Activated CD4-positive, alpha-beta T cell treated with anti-CD3 and anti-CD28 coated beads, Interleukin-2, amount 50 U/mL, for 48 hours (primary cell): ENCODE results near the gene GOT2.
"Not testable (repeated sequence)": the region's sequence is repeated elsewhere in the genome, so short reads cannot be mapped to it uniquely, and the experiment has no call there.

Experiments used
- DNase-seq, 2 experiments: peaks; one replicate each; pipeline ENCODE4 v3.0.0-alpha.2; 2020

The GOT2 gene

DNA sequence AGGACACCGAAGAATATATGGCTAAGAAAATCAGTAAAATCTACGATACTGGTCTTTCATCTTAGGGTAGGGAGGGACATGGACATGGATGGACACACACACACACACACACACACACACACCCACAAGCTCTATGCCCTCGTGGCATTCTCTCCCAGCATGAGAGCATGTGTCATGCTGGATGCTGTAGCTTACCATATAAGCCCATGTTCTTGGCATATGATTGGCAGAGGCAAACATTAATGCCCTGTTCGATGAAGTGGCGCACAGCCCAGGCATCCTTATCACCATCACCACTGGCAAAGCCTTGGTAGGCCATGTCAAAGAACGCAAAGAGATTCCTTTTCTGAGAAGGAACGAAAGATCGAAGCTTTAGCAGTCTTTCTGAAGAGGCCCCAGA, 17.6 kb downstream of the GOT2 start:
- no peak for DNase-seq

DNA sequence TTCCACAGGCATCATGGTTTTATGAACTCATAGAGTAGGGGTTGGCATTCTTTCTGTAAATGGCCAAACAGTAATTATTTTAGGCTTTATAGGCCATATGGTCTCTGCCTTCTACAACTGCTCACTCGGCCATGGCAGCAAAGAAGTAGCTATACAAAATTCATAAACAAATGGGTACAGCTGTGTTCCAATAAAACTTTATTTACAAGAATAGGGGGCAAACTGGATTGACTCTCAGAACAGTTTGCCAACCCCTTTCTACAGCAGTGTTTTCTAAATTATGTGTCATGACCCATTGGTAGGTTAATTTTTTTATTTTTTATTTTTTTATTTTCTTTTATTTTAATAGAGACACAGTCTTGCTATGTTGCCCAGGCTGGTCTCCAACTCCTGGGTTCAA, 20.4 kb downstream of the GOT2 start:
- no peak for DNase-seq

DNA sequence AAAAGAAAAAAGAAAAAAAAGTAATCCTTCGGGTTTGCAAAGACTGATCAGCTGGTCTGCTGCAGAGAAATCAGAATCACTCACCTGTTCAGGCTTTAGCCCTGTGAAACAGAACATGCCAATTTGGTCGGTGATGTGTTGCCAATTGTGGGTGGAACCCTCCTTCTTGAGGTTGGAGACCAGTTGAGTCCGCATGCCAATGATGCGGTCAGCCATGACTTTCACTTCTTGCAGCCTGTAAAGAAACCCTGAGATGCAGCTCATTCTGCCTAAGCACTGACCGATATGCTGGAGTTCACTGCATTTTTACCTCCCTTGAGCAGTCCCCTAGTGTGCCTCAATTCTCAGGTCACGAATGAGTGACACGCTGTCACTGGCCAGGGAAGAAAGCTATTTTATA, 24.8 kb downstream of the GOT2 start:
- no peak for DNase-seq

DNA sequence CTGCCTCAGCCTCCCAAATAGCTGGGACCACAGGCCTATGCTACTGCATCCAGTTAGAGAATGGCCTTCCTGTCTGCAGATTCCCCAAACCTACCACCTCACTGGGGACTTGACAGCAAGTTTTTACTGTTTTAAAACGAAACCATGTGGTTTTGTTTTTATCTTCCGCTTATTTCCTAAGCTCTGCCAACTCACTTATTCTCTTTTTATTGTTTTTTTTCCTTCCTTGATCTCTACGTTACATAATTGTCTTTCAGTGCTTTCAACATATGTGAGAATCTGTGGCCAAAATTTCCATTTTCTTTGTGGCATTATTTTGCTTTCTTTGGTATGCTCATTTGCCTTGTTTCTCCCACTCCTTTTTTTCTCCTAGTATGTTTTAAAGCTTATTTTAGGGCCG, 35.0 kb downstream of the GOT2 start:
- no peak for DNase-seq

DNA sequence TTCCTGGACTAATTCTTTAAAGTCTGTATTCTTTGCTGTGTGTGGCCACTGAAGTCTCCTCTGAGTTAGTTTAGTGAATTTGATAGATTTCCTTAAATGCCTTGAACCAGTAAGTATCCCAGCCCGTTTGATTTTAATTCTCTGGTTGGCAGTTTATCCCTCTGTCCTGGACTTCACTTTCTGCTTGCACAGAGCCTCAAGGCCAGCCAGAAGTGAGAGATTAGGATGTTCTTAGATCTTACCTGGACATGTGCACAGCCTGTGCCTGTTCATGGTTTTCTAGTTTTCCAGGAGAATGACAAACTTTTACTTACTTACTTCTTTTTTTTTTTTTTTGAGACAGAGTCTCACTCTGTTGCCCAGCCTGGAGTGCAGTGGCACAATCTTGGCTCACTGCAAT, 38.7 kb downstream of the GOT2 start:
- DNase-seq, result no peak

DNA sequence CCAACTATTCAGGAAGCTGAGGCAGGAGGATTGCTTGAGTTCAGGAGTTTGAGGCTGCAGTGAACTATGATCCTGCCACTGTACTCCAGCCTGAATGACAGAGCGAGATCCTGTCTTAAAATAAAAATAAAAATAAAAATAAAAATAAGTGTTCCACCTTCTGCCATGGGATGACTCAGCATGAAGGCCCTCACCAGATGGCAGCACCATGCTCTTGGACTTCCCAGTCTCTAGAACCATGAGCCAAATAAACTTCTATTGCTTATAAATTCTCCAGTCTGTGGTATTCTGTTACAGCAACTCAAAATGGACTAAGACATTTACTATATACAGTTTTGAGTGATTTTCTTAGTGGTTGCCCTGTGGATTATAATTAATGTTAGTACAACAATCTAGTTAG, 41.7 kb downstream of the GOT2 start:
- DNase-seq, result no peak

DNA sequence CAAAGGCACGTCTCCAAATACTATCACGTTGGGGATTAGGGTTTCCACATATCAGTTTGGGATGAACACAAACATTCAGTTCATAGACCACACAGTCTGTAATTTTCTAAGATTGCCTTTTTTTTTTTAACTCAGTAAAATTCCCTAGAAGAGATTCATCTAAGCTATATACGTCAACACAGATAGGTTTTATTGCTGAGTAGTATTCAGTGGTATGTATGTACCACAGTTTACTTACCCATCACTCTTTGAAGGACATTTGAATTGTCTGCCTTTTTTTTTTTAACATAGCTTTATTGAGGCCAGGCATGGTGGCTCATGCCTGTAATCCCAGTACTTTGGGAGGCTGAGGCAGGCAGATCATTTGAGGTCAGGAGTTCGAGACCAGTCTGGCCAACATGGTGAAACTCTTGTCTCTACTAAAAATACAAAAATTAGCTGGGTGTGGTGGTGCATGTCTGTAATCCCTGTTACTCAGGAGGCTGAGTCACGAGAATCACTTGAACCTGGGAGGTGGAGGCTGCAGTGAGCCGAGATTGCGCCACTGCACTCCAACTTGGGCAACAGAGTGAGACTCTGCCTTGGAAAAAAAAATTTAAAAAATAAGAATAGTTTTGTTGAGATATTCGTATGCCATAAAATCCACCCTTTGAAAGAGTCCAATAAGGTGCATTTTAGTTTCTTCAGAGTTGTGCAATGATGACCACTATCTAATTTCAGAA, 47.0 kb downstream of the GOT2 start:
- not testable (repeated sequence) for DNase-seq

DNA sequence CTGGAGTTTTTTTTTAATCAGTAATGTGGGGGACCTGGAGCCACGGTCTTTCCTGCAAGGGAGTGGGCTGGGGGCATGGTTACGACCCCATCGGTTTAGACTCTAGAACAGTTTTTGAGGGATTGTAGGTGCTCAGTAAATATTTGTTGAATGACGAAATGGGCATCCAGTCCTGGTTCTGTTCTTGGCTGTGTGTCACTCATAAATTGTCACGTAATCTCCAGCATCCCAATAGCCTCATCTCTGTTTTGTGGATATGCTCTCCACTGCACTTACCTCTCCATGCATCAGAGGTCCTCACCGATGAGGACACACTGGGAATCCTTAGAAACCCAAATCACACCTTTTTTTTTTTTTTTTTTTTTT, 49.0 kb downstream of the GOT2 start:
- DNase-seq, result no peak

DNA sequence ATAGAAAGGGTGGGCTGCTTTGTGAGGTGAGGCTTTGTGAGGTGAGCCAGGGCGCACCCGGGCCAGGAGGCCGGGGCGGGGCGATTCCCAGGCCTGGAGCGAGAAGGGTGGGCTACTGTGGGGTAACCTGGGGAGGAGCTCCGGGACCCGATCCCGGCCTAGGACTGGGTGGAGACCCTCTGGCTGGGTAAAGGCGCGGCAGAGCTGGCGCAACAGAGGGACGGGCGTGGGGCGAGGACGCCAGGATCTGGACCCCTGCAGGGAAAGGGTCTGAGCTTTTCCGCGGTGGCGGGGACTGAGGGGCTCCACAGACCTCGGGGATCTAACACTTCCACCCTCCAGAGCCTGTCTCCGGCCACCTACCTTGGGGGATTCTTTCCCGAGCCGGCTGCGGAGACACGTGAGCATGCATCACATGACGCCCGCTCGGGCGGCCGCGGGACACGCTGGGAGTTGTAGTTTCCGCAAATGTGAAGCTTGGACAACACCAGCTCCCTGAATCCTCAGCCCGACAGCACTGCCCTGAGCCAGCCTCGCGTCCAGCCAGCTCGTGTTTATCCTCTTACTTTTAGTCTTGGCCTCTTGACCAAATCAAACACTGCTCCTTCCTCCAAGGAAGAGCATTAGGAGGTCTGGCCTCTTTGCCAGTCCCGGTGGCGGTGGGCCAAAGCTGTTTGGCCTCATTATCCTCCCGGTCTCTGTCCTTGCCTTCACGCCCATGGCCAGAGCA, 49.6 kb downstream of the GOT2 start, which contains the start of gene SLC38A7:
Gene SLC38A7 (minus strand): TSS at position 417 of the 730 bp plus-strand sequence. CDS start 4,644 bp downstream, outside the sequence.
- DNase-seq, result peak; percentile 76 to 82

DNA sequence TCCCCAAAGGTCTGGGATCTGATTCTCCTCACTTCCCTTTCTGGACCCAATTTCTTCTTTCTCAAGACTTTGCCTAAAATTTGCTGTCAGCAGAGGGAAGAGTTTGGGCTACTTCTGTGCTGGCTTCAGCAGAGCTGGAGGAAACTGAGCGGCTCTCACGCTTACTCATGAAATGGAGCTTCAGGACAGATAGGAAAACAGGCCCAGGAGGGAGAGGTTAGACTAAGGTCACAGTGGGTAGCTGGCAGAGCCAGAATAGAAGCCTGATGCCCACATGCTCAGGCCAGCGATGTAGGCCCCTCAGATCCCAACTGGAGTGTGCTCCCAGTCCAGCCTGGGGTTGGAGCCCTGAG, 50.1 kb downstream of the GOT2 start:
- no peak for DNase-seq

DNA sequence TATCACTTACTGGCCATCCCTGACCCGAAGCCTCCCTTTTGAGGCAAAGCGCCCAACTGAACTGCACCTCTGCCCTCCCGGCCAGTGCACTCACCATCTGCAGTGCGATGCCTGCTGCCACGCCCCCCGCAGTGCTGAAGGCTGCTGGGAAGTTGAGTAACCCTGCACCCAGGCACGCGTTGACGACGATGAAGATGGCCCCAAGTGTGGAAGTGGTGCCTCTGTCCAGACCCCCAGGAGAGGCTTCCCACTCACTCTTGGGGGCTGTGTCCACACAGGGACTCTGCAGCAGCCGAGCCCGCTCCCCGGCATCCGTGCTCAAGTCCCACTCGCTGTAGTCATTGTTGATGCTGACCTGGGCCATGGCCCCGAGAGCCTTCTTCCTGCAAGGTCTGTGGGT, 54.4 kb downstream of the GOT2 start:
- DNase-seq, result no peak

DNA sequence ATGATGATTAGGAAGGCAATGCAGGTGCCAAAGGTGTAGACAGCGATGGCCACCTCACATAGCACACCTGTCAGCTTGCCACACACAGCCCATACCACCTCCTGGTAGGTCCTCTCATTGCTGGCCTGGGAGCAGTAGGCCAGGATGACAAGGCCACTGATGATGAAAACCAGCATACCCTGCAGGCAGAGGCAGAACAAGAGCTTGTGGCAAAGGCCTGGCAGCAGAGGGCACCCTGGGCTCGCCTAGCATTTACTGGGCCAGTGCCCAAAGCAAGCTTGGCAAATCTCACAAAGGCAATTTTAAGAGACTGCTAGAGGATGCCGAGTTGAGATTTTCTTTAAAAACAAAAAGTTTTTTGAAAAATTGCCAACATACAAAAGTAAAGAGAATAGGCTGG, 55.4 kb downstream of the GOT2 start:
- DNase-seq, result peak in 1 of 2 experiments; percentile 10

DNA sequence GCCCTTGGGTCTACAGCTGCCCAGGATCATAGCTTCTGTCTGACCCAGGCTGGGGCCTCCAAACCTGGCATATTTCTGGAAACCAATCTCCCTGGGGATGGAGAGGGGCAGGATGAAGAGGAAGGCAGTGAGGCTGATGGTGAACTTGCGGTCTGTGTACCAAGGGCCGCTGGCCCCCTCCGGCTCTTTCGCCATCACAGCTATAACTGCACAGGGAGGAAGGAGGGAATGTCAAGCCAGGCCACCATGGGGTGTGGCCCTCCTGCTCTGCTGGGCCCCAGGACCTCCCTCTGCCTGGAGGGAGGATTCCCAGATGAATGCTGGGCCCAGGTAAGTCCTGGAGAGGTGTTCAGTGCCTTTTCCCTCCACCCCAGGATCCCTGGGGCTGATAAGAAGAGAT, 55.8 kb downstream of the GOT2 start:
- no peak for DNase-seq

DNA sequence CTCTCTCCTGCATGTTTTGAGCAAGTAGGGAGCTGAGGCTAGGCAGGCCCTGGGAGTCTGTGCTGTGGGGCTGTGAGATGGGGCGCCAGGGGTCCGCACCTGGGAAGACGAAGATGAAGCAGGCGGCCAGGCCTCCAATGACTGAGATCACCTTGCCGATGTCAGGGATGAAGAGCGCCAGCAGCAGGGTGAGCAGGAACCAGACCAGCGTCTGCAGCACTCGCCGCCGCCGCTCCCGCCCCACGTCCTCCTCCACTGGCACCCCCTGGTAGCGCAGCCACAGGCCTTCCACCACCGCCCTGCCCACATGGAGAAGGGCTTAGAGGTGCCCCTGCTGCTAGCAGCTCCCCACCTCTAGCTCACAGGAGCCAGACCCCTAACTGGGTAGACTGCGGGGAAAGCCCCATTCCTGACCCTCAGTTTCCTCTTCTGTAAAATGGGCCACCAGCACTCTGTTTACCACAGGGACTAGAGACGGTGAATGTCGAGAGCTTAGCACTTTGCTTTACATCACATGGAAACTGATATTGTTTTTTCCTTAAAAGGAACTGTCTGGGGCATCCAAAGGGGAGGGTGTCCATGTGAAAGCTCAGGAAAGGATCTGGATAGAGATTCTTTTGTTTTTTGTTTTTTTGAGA, 63.1 kb downstream of the GOT2 start:
- no peak for DNase-seq

DNA sequence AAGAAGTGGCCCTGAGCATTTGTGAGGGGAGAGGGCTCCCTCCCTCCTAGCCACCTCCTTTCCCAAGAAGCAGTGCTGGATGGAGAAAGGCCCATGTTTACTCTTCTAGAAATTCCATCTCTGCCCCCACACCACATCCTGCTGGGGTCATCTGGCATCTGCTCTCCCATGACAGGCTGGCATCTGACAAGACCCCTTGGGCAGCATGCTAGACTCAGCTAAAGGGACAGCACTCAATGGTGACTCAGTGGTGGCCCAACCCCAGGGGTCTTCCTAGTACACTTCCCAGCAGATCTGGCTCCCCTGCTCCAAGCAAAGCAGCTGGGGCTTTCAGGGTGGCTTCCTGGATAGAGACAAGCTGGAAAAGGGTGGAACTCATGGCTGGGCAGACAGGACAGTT, 63.9 kb downstream of the GOT2 start:
- DNase-seq, result no peak

DNA sequence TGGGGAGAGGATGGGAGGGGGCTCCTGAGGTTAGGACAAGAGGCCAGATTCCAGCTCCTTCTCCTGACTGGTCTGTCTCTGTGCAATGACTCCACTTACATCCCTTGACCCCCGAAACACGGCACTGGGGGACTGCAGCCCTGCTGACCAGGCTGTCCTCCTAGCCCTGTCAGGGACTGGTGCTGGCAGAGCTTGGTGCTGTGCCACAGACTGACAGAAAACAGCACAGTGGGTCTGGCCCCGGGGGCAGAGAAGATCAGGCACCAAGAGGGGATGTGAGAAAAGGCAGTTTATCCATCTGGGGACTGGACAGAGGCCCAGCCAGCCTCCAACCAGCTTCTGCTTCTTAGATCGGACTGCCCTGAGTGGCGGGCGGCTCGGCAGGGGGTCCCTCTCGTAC, 68.9 kb downstream of the GOT2 start:
- DNase-seq, result no peak

DNA sequence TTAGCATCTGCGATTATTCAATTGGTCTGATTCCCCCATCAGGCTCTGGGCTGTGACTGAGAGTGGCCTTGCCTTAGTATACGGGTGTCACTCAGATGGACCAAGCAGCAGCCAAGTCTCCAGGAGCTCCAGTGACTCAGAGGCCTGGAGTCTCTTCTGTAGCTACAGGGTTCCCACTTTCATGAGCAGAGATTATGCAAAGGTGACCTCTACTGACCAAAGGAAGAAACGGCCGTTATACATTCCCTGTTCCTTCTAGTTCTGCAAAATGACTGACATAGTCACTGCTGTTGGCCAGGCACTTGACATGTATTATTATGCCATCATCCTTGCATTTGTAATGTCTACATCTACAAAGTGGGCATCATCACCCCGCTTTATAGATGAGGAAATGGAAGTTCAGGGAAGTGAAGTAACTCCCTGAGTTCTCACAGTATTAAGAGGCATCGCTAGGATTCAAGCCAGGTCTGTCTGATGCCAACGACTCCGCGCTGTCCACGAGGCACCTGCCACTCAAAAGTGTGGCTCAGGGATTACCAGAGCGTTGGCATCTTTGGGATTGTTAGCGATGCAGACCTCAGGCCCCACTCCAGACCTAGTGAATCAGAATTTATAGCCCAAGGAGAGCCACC, 72.8 kb downstream of the GOT2 start:
- DNase-seq, result no peak

DNA sequence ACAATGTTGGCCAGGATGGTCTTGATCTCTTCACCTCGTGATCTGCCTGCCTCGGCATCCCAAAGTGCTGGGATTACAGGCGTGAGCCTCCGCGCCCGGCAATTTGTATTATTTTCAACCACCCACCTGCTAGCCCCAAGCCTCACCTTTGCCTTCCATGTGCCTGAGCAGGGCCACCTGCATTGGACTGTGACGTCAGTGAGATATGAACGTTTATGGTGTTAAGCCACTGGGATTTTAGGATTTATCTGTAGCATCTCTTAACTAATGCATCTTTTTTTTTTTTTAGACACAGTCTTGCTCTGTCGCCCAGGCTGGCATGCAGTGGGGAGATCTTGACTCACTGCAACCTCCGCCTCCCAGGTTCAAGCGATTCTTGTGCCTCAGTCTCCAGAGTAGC, 74.2 kb downstream of the GOT2 start:
- not testable (repeated sequence) for DNase-seq

DNA sequence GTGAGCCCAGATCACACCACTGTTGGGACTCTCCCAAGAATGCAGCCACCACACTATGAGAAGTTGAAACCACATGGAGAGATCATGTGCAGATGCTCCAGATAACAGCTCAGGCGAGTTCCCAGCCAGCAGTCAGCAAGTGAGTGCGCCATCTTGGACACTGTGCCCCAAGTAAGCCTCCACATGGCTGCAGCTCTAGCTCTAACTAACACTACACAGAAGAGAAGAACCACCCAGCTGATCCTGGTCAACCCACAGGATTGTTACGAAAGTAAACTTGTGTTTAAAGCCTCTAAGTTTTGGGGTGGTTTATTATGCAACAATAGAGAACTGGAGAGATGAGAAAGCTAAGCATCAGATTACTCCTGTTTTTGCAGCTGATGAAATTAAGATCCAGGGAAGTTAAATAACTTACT, 75.3 kb downstream of the GOT2 start:
- DNase-seq, result no peak
